Right atrium auricular region (tissue), 2 donors: ENCODE measurements around the gene SCRN3. TPM values are rescaled to one million over a fixed set of nuclear protein-coding genes. Genes with fewer than 3 reads are reported as not detected.
A peak's percentile ranks its signal among the peaks of the same experiment; 100 is the strongest.
"Not testable (repeated sequence)": the region's sequence is repeated elsewhere in the genome, so short reads cannot be mapped to it uniquely, and the experiment has no call there.

Source experiments
- DNase-seq: peaks from one replicate; pipeline ENCODE4 v3.0.0-alpha.2; 2019; ENCODE audit warnings: low spot score
- H3K27ac ChIP-seq, 2 donors: fragments of 200-600 bp; sonication (generic); 1 replicate in 1 of 2; 2 replicates in 1 of 2; pipeline ENCODE4 v1.5.1; 2016 to 2019
- H3K27me3 ChIP-seq, 2 donors: fragments of 200-600 bp; sonication (generic); one replicate each; pipeline versions ENCODE4 v1.5.1 to v1.6.0; 2017 to 2019
- H3K36me3 ChIP-seq: fragments of 200-600 bp; sonication (generic); one replicate; pipeline ENCODE4 v1.5.1; 2016
- H3K4me1 ChIP-seq, 2 donors: fragments of 200-600 bp; sonication (generic); one replicate each; pipeline versions ENCODE4 v1.5.1 to v1.6.0; 2017 to 2019
- H3K4me3 ChIP-seq, 2 donors: fragments of 200-600 bp; sonication (generic); 1 replicate in 1 of 2; 2 replicates in 1 of 2; pipeline ENCODE4 v1.5.1; 2017 to 2019; ENCODE audit warnings: mild to moderate bottlenecking in 1 of 2, moderate library complexity in 1 of 2
- H3K9me3 ChIP-seq, 2 donors: fragments of 200-600 bp; sonication (generic); one replicate each; pipeline ENCODE4 v1.5.1; 2019
- CTCF ChIP-seq, 2 donors: fragments of 200-600 bp; sonication (generic); IDR thresholded peaks; one replicate each; pipeline ENCODE4 v1.5.1; 2019; ENCODE audit warnings: antibody characterized with exemption in 2 of 2
- total RNA-seq, 2 donors: library from RNA; depleted of rRNA; stranded (reverse); fragments of >200 nt; gene quantifications; one replicate each; pipeline ENCODE4 v1.1.0, GENCODE V29; 2016

Gene SCRN3
- total RNA-seq = 10 to 100 TPM; 11.4 to 23.5 TPM

GRCh38 chr2:174395284-174395968 is at the start of gene SCRN3:
TSS of gene SCRN3 (plus strand) at chr2:174395730. CDS start at chr2:174398284, 2,554 bp downstream.
- DNase-seq = peak; percentile 70
- peak within 1 kb of the TSS; percentile 82 to 90 for H3K4me3 ChIP-seq
- H3K4me1 ChIP-seq = peaks cover 0 to 34% of the 10 kb centered on the region in 2 donors
- no peaks in the 10 kb centered on the region for H3K27me3 ChIP-seq
- TF ChIP-seq CTCF (IDR thresholded peaks at IDR 0.05) = peak in 1 of 2 donors; percentile 19
- no peaks in the 10 kb centered on the region for H3K9me3 ChIP-seq
- peaks cover 7% of the 10 kb centered on the region for H3K36me3 ChIP-seq
- peak within 1 kb of the TSS; percentile 84 to 89 for H3K27ac ChIP-seq

- TF ChIP-seq CTCF (IDR thresholded peaks at IDR 0.05) = no peak
- Histone ChIP-seq H3K36me3 (peaks cover 16% of the 10 kb centered on the region), H3K4me3 (no peak overlapping the region), H3K9me3 (no peaks in the 10 kb centered on the region), H3K27me3 (peaks cover 0 to under 1% of the 10 kb centered on the region in 2 donors), H3K4me1 (no peaks in the 10 kb centered on the region), H3K27ac (no peak overlapping the region)
- no peak for DNase-seq
These were observed 45.5 kb upstream of the SCRN3 start for GRCh38 chr2:174350018-174350417.

- TF ChIP-seq CTCF (IDR thresholded peaks at IDR 0.05) = no peak
- Histone ChIP-seq H3K9me3 (no peaks in the 10 kb centered on the region), H3K4me3 (no peak overlapping the region), H3K27me3 (no peaks in the 10 kb centered on the region), H3K4me1 (no peaks in the 10 kb centered on the region), H3K27ac (no peak overlapping the region), H3K36me3 (peaks cover 18% of the 10 kb centered on the region)
- DNase-seq = no peak
These were observed 44.8 kb upstream of the SCRN3 start for GRCh38 chr2:174350593-174351181.

GRCh38 chr2:174353004-174353403 is 42.5 kb upstream of the SCRN3 start:
- Histone ChIP-seq H3K27ac (no peak overlapping the region), H3K36me3 (peaks cover 18% of the 10 kb centered on the region), H3K27me3 (no peaks in the 10 kb centered on the region), H3K4me3 (no peak overlapping the region), H3K4me1 (no peaks in the 10 kb centered on the region), H3K9me3 (no peaks in the 10 kb centered on the region)
- no peak for DNase-seq
- TF ChIP-seq CTCF (IDR thresholded peaks at IDR 0.05) = no peak

- Histone ChIP-seq H3K4me1 (no peaks in the 10 kb centered on the region), H3K36me3 (peaks cover 6% of the 10 kb centered on the region), H3K9me3 (no peaks in the 10 kb centered on the region), H3K4me3 (no peak overlapping the region), H3K27ac (no peak overlapping the region), H3K27me3 (no peaks in the 10 kb centered on the region)
- TF ChIP-seq CTCF (IDR thresholded peaks at IDR 0.05) = no peak
- DNase-seq = no peak
These were observed 39.2 kb upstream of the SCRN3 start for GRCh38 chr2:174356347-174356746.

GRCh38 chr2:174359663-174360062 is 35.9 kb upstream of the SCRN3 start:
- peaks cover 12% of the 10 kb centered on the region for H3K36me3 ChIP-seq
- H3K4me3 ChIP-seq, DNase-seq, H3K27ac ChIP-seq, H3K9me3 ChIP-seq, H3K27me3 ChIP-seq, H3K4me1 ChIP-seq: not testable (repeated sequence)
